HCT116 (cell line): ENCODE data around the gene ANKS1A.

Experiments used
- EZH2 ChIP-seq: fragments of 200-600 bp; sonication (generic); IDR thresholded peaks from 2 replicates; pipeline ENCODE4 v1.6.1; 2017; ENCODE audit warnings: antibody characterized with exemption, mixed run types
- EZH2phosphoT487 ChIP-seq: fragments of 200-600 bp; IDR thresholded peaks from 2 replicates; pipeline ENCODE4 v1.6.1; 2018; ENCODE audit warnings: antibody characterized with exemption, borderline replicate concordance
- FOSL1 ChIP-seq: IDR thresholded peaks from 2 replicates; pipeline ENCODE4 v1.6.1; 2012; ENCODE audit warnings: low read depth
- JUND ChIP-seq: IDR thresholded peaks from 2 replicates; pipeline ENCODE4 v1.6.1; 2012
- POLR2A ChIP-seq: IDR thresholded peaks from 2 replicates; pipeline ENCODE4 v1.7.0; 2011; ENCODE audit warnings: borderline replicate concordance; ENCODE audit not compliant: insufficient read depth, insufficient read length; ENCODE audit errors: extremely low read depth
- TF ChIP-seq, protein P1 (sequence below), 3 experiments: fragments of 200-600 bp in 1 of 3; sonication (generic) in 1 of 3; IDR thresholded peaks in 2 of 3; conservative IDR thresholded peaks in 1 of 3; 2 replicates each; pipeline ENCODE4 v1.5.1; 2012 to 2017; ENCODE audit warnings: low read depth in 2 of 3, low read length in 2 of 3, antibody characterized with exemption in 1 of 3, borderline replicate concordance in 1 of 3, control low read depth in 1 of 3, mild to moderate bottlenecking in 1 of 3, mixed read lengths in 1 of 3, mixed run types in 1 of 3, moderate library complexity in 1 of 3; ENCODE audit not compliant: insufficient read depth in 1 of 3
- TF ChIP-seq, protein P2 (sequence below): IDR thresholded peaks from 2 replicates; pipeline ENCODE4 v1.6.1; 2012; ENCODE audit warnings: low read depth

DNA sequence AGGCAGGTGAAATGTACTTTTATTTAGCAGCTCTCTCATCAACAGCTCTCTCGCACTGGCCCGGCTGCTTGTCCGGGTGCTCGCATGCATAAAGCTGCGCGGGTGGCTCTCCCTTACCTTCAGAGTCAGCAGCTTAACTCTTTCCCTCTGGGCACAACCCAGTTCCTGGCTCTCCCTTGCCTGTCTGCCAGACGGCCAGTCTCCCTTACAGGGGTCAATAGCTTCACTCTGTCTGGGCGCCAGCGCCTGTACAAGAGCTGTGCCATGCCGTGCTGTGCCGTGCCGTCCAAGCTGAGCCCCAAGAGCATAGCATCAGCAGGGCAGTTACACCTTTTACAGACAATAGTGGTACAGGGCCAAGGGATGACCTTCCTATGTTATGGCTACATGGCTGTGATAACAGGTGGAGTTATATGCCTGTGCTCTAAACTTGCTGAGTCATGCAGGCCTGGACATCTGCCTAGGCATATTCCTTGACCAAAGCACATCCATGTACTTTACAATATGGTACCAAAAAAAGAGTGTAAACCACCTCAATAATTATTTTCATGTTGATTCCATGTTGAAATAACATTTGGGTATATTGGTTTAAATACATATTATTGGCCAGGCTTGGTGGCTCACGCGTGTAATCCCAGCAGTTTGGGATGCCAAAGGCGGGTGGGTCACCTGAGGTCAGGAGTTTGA lies 49.2 kb upstream of the ANKS1A start:
- no peak for TF ChIP-seq EZH2
- TF ChIP-seq EZH2phosphoT487, result no peak
- TF ChIP-seq JUND, result no peak
- TF ChIP-seq, protein P1, sequence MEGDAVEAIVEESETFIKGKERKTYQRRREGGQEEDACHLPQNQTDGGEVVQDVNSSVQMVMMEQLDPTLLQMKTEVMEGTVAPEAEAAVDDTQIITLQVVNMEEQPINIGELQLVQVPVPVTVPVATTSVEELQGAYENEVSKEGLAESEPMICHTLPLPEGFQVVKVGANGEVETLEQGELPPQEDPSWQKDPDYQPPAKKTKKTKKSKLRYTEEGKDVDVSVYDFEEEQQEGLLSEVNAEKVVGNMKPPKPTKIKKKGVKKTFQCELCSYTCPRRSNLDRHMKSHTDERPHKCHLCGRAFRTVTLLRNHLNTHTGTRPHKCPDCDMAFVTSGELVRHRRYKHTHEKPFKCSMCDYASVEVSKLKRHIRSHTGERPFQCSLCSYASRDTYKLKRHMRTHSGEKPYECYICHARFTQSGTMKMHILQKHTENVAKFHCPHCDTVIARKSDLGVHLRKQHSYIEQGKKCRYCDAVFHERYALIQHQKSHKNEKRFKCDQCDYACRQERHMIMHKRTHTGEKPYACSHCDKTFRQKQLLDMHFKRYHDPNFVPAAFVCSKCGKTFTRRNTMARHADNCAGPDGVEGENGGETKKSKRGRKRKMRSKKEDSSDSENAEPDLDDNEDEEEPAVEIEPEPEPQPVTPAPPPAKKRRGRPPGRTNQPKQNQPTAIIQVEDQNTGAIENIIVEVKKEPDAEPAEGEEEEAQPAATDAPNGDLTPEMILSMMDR (IDR thresholded peaks at IDR 0.05 in 2 of 3, conservative IDR thresholded peaks at IDR 0.05 in 1 of 3; ENCODE audit: borderline replicate concordance in 1 of 3, insufficient read depth in 1 of 3, low read depth in 2 of 3, low read length in 2 of 3), result no peak
- TF ChIP-seq, protein P2, sequence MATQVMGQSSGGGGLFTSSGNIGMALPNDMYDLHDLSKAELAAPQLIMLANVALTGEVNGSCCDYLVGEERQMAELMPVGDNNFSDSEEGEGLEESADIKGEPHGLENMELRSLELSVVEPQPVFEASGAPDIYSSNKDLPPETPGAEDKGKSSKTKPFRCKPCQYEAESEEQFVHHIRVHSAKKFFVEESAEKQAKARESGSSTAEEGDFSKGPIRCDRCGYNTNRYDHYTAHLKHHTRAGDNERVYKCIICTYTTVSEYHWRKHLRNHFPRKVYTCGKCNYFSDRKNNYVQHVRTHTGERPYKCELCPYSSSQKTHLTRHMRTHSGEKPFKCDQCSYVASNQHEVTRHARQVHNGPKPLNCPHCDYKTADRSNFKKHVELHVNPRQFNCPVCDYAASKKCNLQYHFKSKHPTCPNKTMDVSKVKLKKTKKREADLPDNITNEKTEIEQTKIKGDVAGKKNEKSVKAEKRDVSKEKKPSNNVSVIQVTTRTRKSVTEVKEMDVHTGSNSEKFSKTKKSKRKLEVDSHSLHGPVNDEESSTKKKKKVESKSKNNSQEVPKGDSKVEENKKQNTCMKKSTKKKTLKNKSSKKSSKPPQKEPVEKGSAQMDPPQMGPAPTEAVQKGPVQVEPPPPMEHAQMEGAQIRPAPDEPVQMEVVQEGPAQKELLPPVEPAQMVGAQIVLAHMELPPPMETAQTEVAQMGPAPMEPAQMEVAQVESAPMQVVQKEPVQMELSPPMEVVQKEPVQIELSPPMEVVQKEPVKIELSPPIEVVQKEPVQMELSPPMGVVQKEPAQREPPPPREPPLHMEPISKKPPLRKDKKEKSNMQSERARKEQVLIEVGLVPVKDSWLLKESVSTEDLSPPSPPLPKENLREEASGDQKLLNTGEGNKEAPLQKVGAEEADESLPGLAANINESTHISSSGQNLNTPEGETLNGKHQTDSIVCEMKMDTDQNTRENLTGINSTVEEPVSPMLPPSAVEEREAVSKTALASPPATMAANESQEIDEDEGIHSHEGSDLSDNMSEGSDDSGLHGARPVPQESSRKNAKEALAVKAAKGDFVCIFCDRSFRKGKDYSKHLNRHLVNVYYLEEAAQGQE, result no peak
- no peak for TF ChIP-seq POLR2A
- TF ChIP-seq FOSL1, result no peak
